ENCODE measurements around the gene DCTN2.

Gene DCTN2

GRCh38 chr12:57549203-57549908 lies 2.4 kb upstream of the DCTN2 start:
- no peak for DNase-seq

GRCh38 chr12:57548488-57548887 lies 1.5 kb upstream of the DCTN2 start:
- DNase-seq = no peak

GRCh38 chr12:57548013-57548315 lies 972 bp upstream of the DCTN2 start:
- DNase-seq = no peak

GRCh38 chr12:57547288-57548012 lies 458 bp upstream of the DCTN2 start:
- DNase-seq = no peak

GRCh38 chr12:57545809-57546437 lies 1.1 kb downstream of the DCTN2 start:
- DNase-seq = no peak

GRCh38 chr12:57543581-57543980 lies 3.4 kb downstream of the DCTN2 start:
- no peak for DNase-seq

- DNase-seq = no peak
Observed at GRCh38 chr12:57541717-57542116, 5.3 kb downstream of the DCTN2 start.

GRCh38 chr12:57541001-57541400 lies 6.0 kb downstream of the DCTN2 start:
- DNase-seq = no peak

- no peak for DNase-seq
Observed at GRCh38 chr12:57539134-57539768, 7.7 kb downstream of the DCTN2 start.

- DNase-seq = no peak
Observed at GRCh38 chr12:57536597-57536942, 10.4 kb downstream of the DCTN2 start.

GRCh38 chr12:57535764-57536596 lies 11.0 kb downstream of the DCTN2 start:
- no peak for DNase-seq

GRCh38 chr12:57534991-57535543 lies 11.9 kb downstream of the DCTN2 start:
- DNase-seq = no peak

- DNase-seq = no peak
Observed at GRCh38 chr12:57534250-57534649, 12.7 kb downstream of the DCTN2 start.

GRCh38 chr12:57533108-57533507 lies 13.9 kb downstream of the DCTN2 start:
- no peak for DNase-seq

- DNase-seq = no peak
Observed at GRCh38 chr12:57531836-57532235, 15.2 kb downstream of the DCTN2 start.

- no peak for DNase-seq
Observed at GRCh38 chr12:57530396-57531142, 16.4 kb downstream of the DCTN2 start.

GRCh38 chr12:57529831-57530230 lies 17.2 kb downstream of the DCTN2 start:
- no peak for DNase-seq

GRCh38 chr12:57528831-57529555 lies 18.0 kb downstream of the DCTN2 start:
- no peak for DNase-seq

GRCh38 chr12:57528176-57528575 lies 18.8 kb downstream of the DCTN2 start:
- no peak for DNase-seq

- DNase-seq = no peak
Observed at GRCh38 chr12:57527184-57527583, 19.8 kb downstream of the DCTN2 start.

- no peak for DNase-seq
Observed at GRCh38 chr12:57526477-57527126, 20.4 kb downstream of the DCTN2 start.

Data from CD4-positive, alpha-beta T cell treated with Interleukin-4 for 1 hour (primary cell).